Body of pancreas (tissue), 4 donors: ENCODE results near the gene SCEL.

Experiments
- CTCF ChIP-seq, 7 experiments: fragments of 450-650 bp in 4 of 7; fragments of 200-600 bp in 3 of 7; sonication (generic) in 3 of 7; IDR thresholded peaks; one replicate each; pipeline ENCODE4 v1.5.1; 2016 to 2019; ENCODE audit warnings: antibody characterized with exemption in 7 of 7
- POLR2A ChIP-seq, 3 donors: fragments of 450-650 bp; IDR thresholded peaks; one replicate each; pipeline ENCODE4 v1.6.1; 2016; ENCODE audit warnings: antibody characterized with exemption in 3 of 3, mild to moderate bottlenecking in 2 of 3

- TF ChIP-seq CTCF (IDR thresholded peaks at IDR 0.05) = no peak
- no peak for TF ChIP-seq POLR2A (IDR thresholded peaks at IDR 0.05)
These were observed 37.7 kb upstream of the SCEL start for GRCh38 chr13:77497835-77498234.
